PC-9 (cell line): ENCODE data around the gene PRUNE2.

Experiments
- CTCF ChIP-seq: fragments of 200-600 bp; sonication (generic); conservative IDR thresholded peaks from 2 replicates; pipeline ENCODE4 v1.6.1; 2017; ENCODE audit warnings: mixed run types, antibody characterized with exemption, mild to moderate bottlenecking, moderate library complexity
- EZH2 ChIP-seq: fragments of 200-600 bp; sonication (generic); IDR thresholded peaks from 2 replicates; pipeline ENCODE4 v1.8.0; 2017; ENCODE audit warnings: antibody characterized with exemption, low read depth

- TF ChIP-seq CTCF (no peak), EZH2 (no peak)
Observed at GRCh38 chr9:76567086-76567485, 338.8 kb downstream of the PRUNE2 start.
